OCI-LY7 (cell line): ENCODE measurements around the gene IGF2BP2.

Experiments used
- CTCF ChIP-seq: fragments of 200-600 bp; sonication (generic); conservative IDR thresholded peaks from 2 replicates; pipeline ENCODE4 v1.5.1; 2014; ENCODE audit warnings: mild to moderate bottlenecking, antibody characterized with exemption, low read length, moderate library complexity, mixed read lengths
- EZH2phosphoT487 ChIP-seq: fragments of 200-600 bp; sonication (generic); IDR thresholded peaks from 2 replicates; pipeline ENCODE4 v1.6.1; 2018; ENCODE audit warnings: low read depth, borderline replicate concordance, mild to moderate bottlenecking, mixed run types, antibody characterized with exemption, low read length, moderate library complexity, mixed read lengths

DNA sequence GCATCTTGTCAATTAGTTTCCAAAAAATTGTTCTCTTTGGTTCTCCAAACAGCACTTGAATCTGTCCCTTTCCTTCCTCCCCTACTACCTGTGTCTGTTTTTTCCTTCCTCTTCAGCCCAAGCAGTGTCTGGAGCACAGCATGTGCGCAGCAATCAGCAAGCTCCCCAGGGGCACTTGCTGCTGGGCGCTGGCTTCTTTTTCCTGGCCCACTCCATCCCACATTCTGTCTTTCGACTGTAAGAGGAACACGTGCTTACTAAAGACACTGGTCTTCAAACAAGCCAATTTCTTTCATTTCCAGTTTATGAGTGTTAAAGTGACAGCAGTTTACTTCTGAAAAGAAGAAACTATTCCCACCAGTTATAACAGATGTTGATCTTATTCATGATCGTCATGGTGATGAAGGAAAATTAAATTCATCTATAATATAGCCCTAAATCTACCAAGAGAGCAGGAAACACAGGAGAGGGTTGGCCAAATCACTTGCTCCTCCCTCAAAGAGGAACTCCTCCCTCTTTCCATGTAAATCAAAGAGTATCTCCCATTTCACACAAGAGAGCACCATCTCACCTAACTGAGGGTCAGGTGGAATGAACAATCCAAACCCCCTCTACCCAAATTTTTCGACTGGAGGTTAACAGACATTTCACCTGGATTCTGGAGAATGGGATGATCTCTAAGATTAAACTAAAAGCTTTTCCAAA, 115.4 kb downstream of the IGF2BP2 start:
- no peak for TF ChIP-seq CTCF
- TF ChIP-seq EZH2phosphoT487: no peak
